IMR-90 (cell line): ENCODE data around the gene STRIP2.

ENCODE experiments used
- CTCF ChIP-seq: conservative IDR thresholded peaks from 2 replicates; pipeline ENCODE4 v1.5.1; 2012; ENCODE audit warnings: mild to moderate bottlenecking, low read depth, low read length, improper control_type of control experiment
- MXI1 ChIP-seq: IDR thresholded peaks from 2 replicates; pipeline ENCODE4 v1.6.1; 2012; ENCODE audit warnings: low read depth, mild to moderate bottlenecking, low read length, moderate library complexity, borderline replicate concordance
- POLR2A ChIP-seq: IDR thresholded peaks from 2 replicates; pipeline ENCODE4 v1.6.1; 2012; ENCODE audit warnings: mild to moderate bottlenecking, low read depth, low read length
- RAD21 ChIP-seq: IDR thresholded peaks from 2 replicates; pipeline ENCODE4 v1.6.1; 2012; ENCODE audit warnings: low read length, improper control_type of control experiment
- RCOR1 ChIP-seq: IDR thresholded peaks from 2 replicates; pipeline ENCODE4 v1.6.1; 2012; ENCODE audit warnings: mild to moderate bottlenecking, low read length, improper control_type of control experiment; ENCODE audit not compliant: insufficient replicate concordance
- SMC3 ChIP-seq: fragments of 150-350 bp; IDR thresholded peaks from 2 replicates; pipeline ENCODE4 v1.6.1; 2016; ENCODE audit warnings: low read depth, mild to moderate bottlenecking, antibody characterized with exemption, low read length, moderate library complexity

GRCh38 chr7:129529643-129530042, 95.4 kb downstream of the STRIP2 start:
- TF ChIP-seq CTCF (no peak), MXI1 (no peak), POLR2A (no peak), SMC3 (no peak), RCOR1 (no peak), RAD21 (no peak)
